Neuronal stem cell (in vitro differentiated cells): ENCODE measurements around the gene PDZRN3.
"Not testable (repeated sequence)": the region's sequence is repeated elsewhere in the genome, so short reads cannot be mapped to it uniquely, and the experiment has no call there.

Experiments
- DNase-seq: peaks from one replicate; pipeline ENCODE4 v3.0.0-alpha.2; 2013; ENCODE audit warnings: low spot score
- H2AFZ ChIP-seq: one replicate; pipeline ENCODE4 v1.6.1; 2013; ENCODE audit warnings: mild to moderate bottlenecking, low read length, inconsistent platforms
- H2AK5ac ChIP-seq: 2 replicates; pipeline ENCODE4 v1.6.1; 2013; ENCODE audit warnings: low read depth, mild to moderate bottlenecking, inconsistent platforms, low read length, moderate library complexity, mixed read lengths
- H2BK120ac ChIP-seq: 2 replicates; pipeline ENCODE4 v1.6.1; 2013; ENCODE audit warnings: low read depth, mild to moderate bottlenecking, inconsistent platforms, low read length, moderate library complexity, mixed read lengths
- H2BK12ac ChIP-seq: one replicate; pipeline ENCODE4 v1.6.1; 2013; ENCODE audit warnings: low read length, inconsistent platforms
- H2BK15ac ChIP-seq: 2 replicates; pipeline ENCODE4 v1.6.1; 2013; ENCODE audit warnings: mild to moderate bottlenecking, low read length, inconsistent platforms, mixed read lengths
- H2BK5ac ChIP-seq: one replicate; pipeline ENCODE4 v1.6.1; 2013; ENCODE audit warnings: inconsistent platforms, mild to moderate bottlenecking, low read length, moderate library complexity
- H3K14ac ChIP-seq: one replicate; pipeline ENCODE4 v1.6.1; 2013; ENCODE audit warnings: low read length, inconsistent platforms
- H3K18ac ChIP-seq: 2 replicates; pipeline ENCODE4 v1.6.1; 2013; ENCODE audit warnings: low read length, inconsistent platforms
- H3K23ac ChIP-seq: 2 replicates; pipeline ENCODE4 v1.6.1; 2013; ENCODE audit warnings: low read depth, mild to moderate bottlenecking, mixed read lengths, low read length, inconsistent platforms; ENCODE audit not compliant: poor library complexity
- H3K27ac ChIP-seq: replicated peaks from 3 replicates; pipeline ENCODE4 v1.5.1; 2013; ENCODE audit warnings: low read length, inconsistent platforms
- H3K27me3 ChIP-seq, 3 experiments: 2 replicates each; pipeline ENCODE4 v1.6.1; 2013; ENCODE audit warnings: low read length in 3 of 3, mild to moderate bottlenecking in 2 of 3, inconsistent platforms in 1 of 3, low read depth in 1 of 3, mixed read lengths in 1 of 3, moderate library complexity in 1 of 3; ENCODE audit not compliant: control insufficient read depth in 3 of 3, insufficient read depth in 3 of 3
- H3K36me3 ChIP-seq, 2 donors: replicated peaks in 1 of 2; 2 replicates each; pipeline ENCODE4 v1.6.1; 2013; ENCODE audit warnings: low read length in 2 of 2; ENCODE audit not compliant: control insufficient read depth in 2 of 2, insufficient read depth in 2 of 2
- H3K4ac ChIP-seq: 2 replicates; pipeline ENCODE4 v1.6.1; 2013; ENCODE audit warnings: inconsistent platforms, mild to moderate bottlenecking, low read length, moderate library complexity
- H3K4me1 ChIP-seq, 2 donors: 1 replicate in 1 of 2; 2 replicates in 1 of 2; pipeline ENCODE4 v1.6.1; 2013; ENCODE audit warnings: low read length in 2 of 2, low read depth in 1 of 2; ENCODE audit not compliant: control insufficient read depth in 2 of 2, insufficient read depth in 1 of 2
- H3K4me2 ChIP-seq: one replicate; pipeline ENCODE4 v1.6.1; 2013; ENCODE audit warnings: mild to moderate bottlenecking, low read length, inconsistent platforms; ENCODE audit not compliant: insufficient read depth, poor library complexity, severe bottlenecking
- H3K4me3 ChIP-seq, 2 donors: 2 replicates each; pipeline ENCODE4 v1.5.1; 2013; ENCODE audit warnings: low read length in 2 of 2, mild to moderate bottlenecking in 2 of 2, inconsistent platforms in 1 of 2, moderate library complexity in 1 of 2
- H3K79me1 ChIP-seq: one replicate; pipeline ENCODE4 v1.6.1; 2013; ENCODE audit warnings: low read depth, mild to moderate bottlenecking, inconsistent platforms, low read length, moderate library complexity
- H3K9ac ChIP-seq: one replicate; pipeline ENCODE4 v1.6.1; 2013; ENCODE audit warnings: mild to moderate bottlenecking, low read depth, low read length, inconsistent platforms; ENCODE audit not compliant: poor library complexity
- H3K9me3 ChIP-seq, 2 donors: replicated peaks in 1 of 2; 2 replicates each; pipeline versions ENCODE3 to v1.6.1; 2013; ENCODE audit warnings: low read length in 2 of 2, mild to moderate bottlenecking in 2 of 2, inconsistent platforms in 1 of 2, low read depth in 1 of 2, mixed read lengths in 1 of 2, moderate library complexity in 1 of 2; ENCODE audit not compliant: control insufficient read depth in 2 of 2, insufficient read depth in 1 of 2
- H4K8ac ChIP-seq: one replicate; pipeline ENCODE4 v1.6.1; 2013; ENCODE audit warnings: low read depth, mild to moderate bottlenecking, inconsistent platforms, low read length, moderate library complexity
- H4K91ac ChIP-seq: one replicate; pipeline ENCODE4 v1.6.1; 2013; ENCODE audit warnings: low read length, low read depth, mild to moderate bottlenecking, inconsistent platforms; ENCODE audit not compliant: poor library complexity
- WGBS, 2 donors: extraction: QIAGEN DNeasy Blood & Tissue Kit; methylation state at CpG; one replicate each; pipeline ENCODE4 v1.1.7; 2013; ENCODE audit warnings: missing lambda C conversion rate in 2 of 2, mixed read lengths in 1 of 2; ENCODE audit not compliant: insufficient read length in 2 of 2, insufficient replicate concordance in 1 of 2; ENCODE audit errors: extremely low coverage in 2 of 2; 5-methylcytosine and 5-hydroxymethylcytosine counted together

The PDZRN3 gene

DNA sequence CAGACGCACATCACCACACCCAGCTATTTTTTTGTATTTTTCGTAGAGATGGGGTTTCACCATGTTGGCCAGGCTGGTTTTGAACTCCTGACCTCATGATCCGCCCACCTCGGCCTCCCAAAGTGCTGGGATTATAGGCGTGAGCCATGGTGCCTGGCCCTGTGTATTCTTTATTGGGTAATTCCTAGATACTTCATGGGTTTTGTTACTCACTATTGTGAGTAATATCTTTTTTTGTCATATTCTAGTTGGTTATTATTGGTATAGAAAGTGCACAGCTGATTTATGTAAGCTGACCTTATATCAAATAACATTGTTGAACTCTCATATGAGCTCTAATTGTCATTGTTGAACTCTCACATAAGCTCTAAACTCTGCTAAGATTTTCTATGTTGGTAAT lies 160.6 kb downstream of the PDZRN3 start:
- H3K4ac ChIP-seq, H3K23ac ChIP-seq, H3K4me3 ChIP-seq, H4K91ac ChIP-seq, H3K9ac ChIP-seq, H3K4me2 ChIP-seq, H2AK5ac ChIP-seq, H3K4me1 ChIP-seq, H2BK120ac ChIP-seq, H3K27me3 ChIP-seq, H3K18ac ChIP-seq, H3K79me1 ChIP-seq, H3K27ac ChIP-seq, H3K36me3 ChIP-seq, H2BK12ac ChIP-seq, H3K14ac ChIP-seq, H3K9me3 ChIP-seq, H2AFZ ChIP-seq, H2BK5ac ChIP-seq, H4K8ac ChIP-seq, DNase-seq, H2BK15ac ChIP-seq: not testable (repeated sequence)
- no CpG with 5 or more reads among the region's 5 CpGs for WGBS, 2 donors

DNA sequence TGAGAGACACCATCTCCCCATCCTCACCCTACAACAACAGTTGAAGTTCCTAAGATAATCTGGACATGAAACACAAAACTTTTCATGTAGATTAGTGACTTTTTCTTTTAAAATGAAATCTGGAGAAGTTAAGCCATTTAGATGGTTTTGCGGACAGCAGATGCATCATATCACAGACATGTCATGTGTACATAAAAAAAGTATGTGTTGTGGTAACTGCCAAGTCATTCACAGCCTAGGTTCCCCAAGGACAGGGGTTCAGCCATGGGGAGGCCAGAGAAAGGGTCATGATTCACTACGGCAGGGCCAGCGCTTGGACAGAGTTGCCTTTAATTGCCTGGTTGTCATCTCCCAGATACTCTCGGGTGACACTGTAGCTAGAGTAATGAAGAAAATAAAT lies 163.2 kb downstream of the PDZRN3 start:
- no peak overlapping the region for H2AK5ac ChIP-seq

DNA sequence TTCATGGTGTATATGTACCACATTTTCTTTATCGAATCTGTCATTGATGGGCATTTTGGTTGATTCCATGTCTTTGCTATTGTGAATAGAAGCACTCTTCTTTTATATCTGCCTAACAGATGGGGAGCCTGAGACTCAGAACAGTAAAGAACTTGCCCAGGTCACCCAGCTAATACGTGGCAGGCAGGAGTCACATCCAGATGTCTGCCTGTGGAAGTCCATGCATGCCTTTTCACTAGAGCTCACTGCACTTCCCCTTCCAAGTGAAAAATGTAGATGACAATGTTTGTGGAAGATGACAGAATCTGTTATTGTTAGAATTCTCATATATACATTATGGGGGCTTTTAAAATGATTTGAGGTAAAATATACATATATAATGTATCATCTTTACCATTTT lies 165.0 kb downstream of the PDZRN3 start:
- H3K18ac ChIP-seq = no peak overlapping the region
- no peaks in the 10 kb centered on the region for H3K9me3 ChIP-seq
- no peak overlapping the region for H3K4me2 ChIP-seq
- no peak overlapping the region for H2BK5ac ChIP-seq
- no peak overlapping the region for H4K8ac ChIP-seq
- no peaks in the 10 kb centered on the region for H3K36me3 ChIP-seq
- H2AFZ ChIP-seq = no peak overlapping the region
- no peak overlapping the region for H2BK120ac ChIP-seq
- no peak overlapping the region for H2BK12ac ChIP-seq
- H3K4me3 ChIP-seq = no peak overlapping the region
- no peak overlapping the region for H3K9ac ChIP-seq
- H3K27me3 ChIP-seq = no peaks in the 10 kb centered on the region
- no peaks in the 10 kb centered on the region for H3K4me1 ChIP-seq
- H4K91ac ChIP-seq = no peak overlapping the region
- no peak overlapping the region for H2BK15ac ChIP-seq
- no peak overlapping the region for H3K4ac ChIP-seq
- H3K79me1 ChIP-seq = no peaks in the 10 kb centered on the region
- DNase-seq = no peak
- H3K23ac ChIP-seq = no peak overlapping the region
- H3K27ac ChIP-seq = no peak overlapping the region
- no peak overlapping the region for H3K14ac ChIP-seq
- H2AK5ac ChIP-seq = no peak overlapping the region
- WGBS, 2 donors = no CpG with 5 or more reads among the region's 2 CpGs

More for the DNA sequence above, 163.2 kb downstream of the PDZRN3 start:
- no peak overlapping the region for H2BK120ac ChIP-seq
- no peak overlapping the region for H3K18ac ChIP-seq
- H3K4ac ChIP-seq = no peak overlapping the region
- no peaks in the 10 kb centered on the region for H3K27me3 ChIP-seq
- no peak overlapping the region for H2BK15ac ChIP-seq
- H3K14ac ChIP-seq = no peak overlapping the region
- no peak overlapping the region for H3K27ac ChIP-seq
- no peaks in the 10 kb centered on the region for H3K36me3 ChIP-seq
- peaks cover 0 to 2% of the 10 kb centered on the region in 2 donors for H3K4me1 ChIP-seq
- H3K79me1 ChIP-seq = no peaks in the 10 kb centered on the region
- no peak overlapping the region for H3K4me3 ChIP-seq
- no peak for DNase-seq
- H2AFZ ChIP-seq = no peak overlapping the region
- no peak overlapping the region for H3K4me2 ChIP-seq
- no peak overlapping the region for H3K9ac ChIP-seq
- WGBS, 2 donors = no CpG with 5 or more reads among the region's 4 CpGs
- H3K9me3 ChIP-seq = no peaks in the 10 kb centered on the region
- H4K91ac ChIP-seq = no peak overlapping the region
- no peak overlapping the region for H2BK12ac ChIP-seq
- H3K23ac ChIP-seq = no peak overlapping the region
- no peak overlapping the region for H4K8ac ChIP-seq
- no peak overlapping the region for H2BK5ac ChIP-seq

DNA sequence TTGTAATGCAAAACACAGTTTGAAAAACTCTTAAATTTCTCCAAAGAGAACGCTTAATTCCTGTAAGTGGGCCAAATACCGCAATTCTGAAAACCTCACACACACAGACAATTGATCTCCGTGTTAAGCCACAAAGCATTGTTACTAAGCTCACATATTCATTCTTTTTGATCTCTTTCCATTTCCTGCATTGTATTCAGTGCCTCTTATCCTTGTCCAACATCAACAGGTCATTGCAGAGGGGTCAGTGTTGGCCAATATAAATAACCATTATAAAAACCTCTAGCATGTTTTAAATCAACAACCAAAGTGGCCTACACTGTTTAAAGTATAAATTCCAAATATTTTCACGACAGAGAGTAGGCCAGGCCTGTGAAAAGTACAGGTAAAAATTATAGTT lies 171.1 kb downstream of the PDZRN3 start:
- Histone ChIP-seq H3K18ac (no peak overlapping the region), H2AFZ (no peak overlapping the region), H3K4me2 (no peak overlapping the region), H3K79me1 (no peaks in the 10 kb centered on the region), H3K36me3 (no peaks in the 10 kb centered on the region), H4K91ac (no peak overlapping the region), H2AK5ac (no peak overlapping the region), H3K27me3 (no peaks in the 10 kb centered on the region), H3K9me3 (no peaks in the 10 kb centered on the region), H3K4me1 (peaks cover 0 to 6% of the 10 kb centered on the region in 2 donors), H3K27ac (no peak overlapping the region), H3K4ac (no peak overlapping the region), H3K4me3 (no peak overlapping the region), H2BK12ac (no peak overlapping the region), H4K8ac (no peak overlapping the region), H3K9ac (no peak overlapping the region), H3K23ac (no peak overlapping the region), H2BK120ac (no peak overlapping the region), H2BK5ac (no peak overlapping the region), H3K14ac (no peak overlapping the region), H2BK15ac (no peak overlapping the region)
- no peak for DNase-seq
- no CpG with 5 or more reads among the region's 4 CpGs for whole genome bisulfite sequencing, 2 donors
